HG03097 (cell line): Measurements from ENCODE around the gene SMIM23.
"Not testable (repeated sequence)": the region's sequence is repeated elsewhere in the genome, so short reads cannot be mapped to it uniquely, and the experiment has no call there.

ENCODE experiments used
- ATAC-seq: cut with Tn5 transposase; IDR thresholded peaks from one replicate; pipeline ENCODE4 v1.9.1; 2021; ENCODE audit not compliant: unreplicated experiment, low FRiP score

Gene SMIM23

GRCh38 chr5:171771856-171772255 is 13.8 kb upstream of the SMIM23 start:
- ATAC-seq: no peak

DNA sequence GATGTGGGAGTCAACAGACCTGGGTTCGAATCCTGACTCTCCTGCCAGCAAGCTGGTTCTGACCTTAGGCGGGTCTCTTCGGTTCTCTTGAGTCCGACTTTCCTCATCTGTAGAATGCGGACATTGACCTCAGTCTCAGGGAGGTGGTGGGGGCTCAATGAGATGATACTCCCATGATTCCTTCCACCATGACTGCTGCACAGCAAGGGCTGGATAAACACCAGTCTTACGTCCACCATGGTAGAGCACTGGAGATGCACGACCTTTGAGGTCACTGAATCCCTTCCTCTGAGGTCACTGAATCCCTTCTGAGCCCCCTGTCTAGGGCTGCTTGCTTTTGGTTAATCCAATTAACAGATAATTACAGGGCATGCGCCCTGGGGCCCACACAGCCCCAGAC is 12.5 kb upstream of the SMIM23 start:
- ATAC-seq: no peak

GRCh38 chr5:171774418-171774817 is 11.2 kb upstream of the SMIM23 start:
- ATAC-seq: no peak

DNA sequence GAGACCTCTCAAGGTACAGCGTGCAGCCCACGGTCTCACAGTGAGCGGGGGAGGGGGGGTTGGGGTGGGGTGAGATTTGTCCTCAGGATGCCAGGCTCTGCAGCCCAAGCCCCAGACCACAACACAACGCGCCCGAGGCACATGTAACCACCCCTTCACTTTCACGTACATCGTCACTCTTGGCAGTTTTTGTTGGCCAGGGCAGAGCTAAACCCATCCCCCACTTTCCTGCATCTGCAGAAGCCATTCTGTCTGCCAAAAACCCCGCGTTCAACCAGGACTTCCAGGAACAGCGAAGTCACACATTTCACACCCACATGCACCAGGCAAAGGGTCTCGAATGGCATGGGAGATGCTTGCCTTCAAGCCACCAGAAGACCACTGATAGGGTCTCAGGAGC is 9.4 kb upstream of the SMIM23 start:
- ATAC-seq: no peak

GRCh38 chr5:171776770-171777759 is 8.6 kb upstream of the SMIM23 start:
- ATAC-seq: no peak

DNA sequence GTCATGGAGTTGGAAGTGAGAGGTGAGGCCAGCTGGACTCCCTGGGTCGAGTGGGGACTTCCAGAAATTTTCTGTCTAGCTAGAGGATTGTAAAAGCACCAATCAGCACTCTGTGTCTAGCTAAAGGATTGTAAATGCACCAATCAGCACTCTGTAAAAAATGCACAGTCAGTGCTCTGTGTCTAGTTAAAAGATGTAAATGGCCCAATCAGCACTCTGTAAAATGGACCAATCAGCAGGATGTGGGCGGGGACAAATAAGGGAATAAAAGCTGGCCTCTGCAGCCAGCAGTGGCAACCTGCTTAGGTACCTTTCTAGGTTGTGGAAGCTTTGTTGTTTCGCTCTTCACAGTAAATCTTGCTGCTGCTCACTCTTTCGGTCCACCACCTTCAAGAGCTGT is 3.9 kb upstream of the SMIM23 start:
- ATAC-seq: not testable (repeated sequence)

- no peak for ATAC-seq
Observed at GRCh38 chr5:171782332-171782966, 3.2 kb upstream of the SMIM23 start.

- no peak for ATAC-seq
Observed at GRCh38 chr5:171783051-171783450, 2.6 kb upstream of the SMIM23 start.

- ATAC-seq: no peak
Observed at GRCh38 chr5:171789353-171789752, 3.7 kb downstream of the SMIM23 start.

DNA sequence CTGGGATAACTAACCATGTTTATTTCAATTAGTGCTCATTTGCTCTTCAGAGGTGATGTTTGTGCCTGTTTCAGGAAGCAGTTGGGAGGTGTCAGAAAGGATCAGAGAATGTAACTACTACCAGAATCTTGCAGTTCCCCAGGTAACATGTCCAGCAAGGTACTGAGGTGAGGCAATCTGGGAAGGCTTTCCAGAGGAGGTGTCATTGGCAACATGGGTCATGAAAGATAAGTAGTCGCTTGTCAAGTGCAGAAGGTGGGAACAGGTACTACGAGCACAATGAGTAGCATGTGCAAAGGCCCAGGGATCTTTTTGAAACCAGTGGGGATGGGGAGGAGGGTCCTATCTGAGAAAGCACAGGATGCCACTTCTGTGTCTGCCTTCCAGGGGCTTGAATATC is 4.8 kb downstream of the SMIM23 start:
- no peak for ATAC-seq

DNA sequence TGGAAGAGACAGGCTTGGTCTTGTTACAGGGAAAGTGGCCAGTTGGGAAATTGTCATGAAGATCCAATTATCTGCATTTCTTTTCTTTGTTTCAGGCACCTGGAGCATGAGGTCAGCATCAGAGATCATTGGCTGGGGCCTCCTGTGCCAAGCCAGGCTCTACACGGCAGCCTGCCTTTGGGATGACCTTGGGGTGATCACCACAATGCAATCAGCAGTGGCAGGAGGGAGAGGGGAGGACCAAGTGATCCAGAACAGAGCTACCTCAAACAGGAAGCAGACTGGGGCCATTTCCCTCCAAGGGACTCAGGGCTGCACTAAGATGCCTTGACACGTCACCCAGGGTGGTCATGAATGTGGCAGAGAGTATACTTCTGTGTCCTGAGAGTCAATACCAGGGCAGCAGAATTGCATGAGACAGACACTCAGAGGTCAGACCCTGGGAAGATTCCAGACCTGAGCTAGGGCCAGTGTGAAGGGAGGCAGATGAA is 8.9 kb downstream of the SMIM23 start:
- no peak for ATAC-seq

- ATAC-seq: no peak
Observed at GRCh38 chr5:171795381-171795780, 9.8 kb downstream of the SMIM23 start.

GRCh38 chr5:171796436-171796835 is 10.8 kb downstream of the SMIM23 start:
- no peak for ATAC-seq

- no peak for ATAC-seq
Observed at GRCh38 chr5:171797543-171797942, 11.9 kb downstream of the SMIM23 start.

GRCh38 chr5:171798418-171798817 is 12.8 kb downstream of the SMIM23 start:
- no peak for ATAC-seq

GRCh38 chr5:171801839-171802238 is 16.2 kb downstream of the SMIM23 start:
- ATAC-seq: no peak

DNA sequence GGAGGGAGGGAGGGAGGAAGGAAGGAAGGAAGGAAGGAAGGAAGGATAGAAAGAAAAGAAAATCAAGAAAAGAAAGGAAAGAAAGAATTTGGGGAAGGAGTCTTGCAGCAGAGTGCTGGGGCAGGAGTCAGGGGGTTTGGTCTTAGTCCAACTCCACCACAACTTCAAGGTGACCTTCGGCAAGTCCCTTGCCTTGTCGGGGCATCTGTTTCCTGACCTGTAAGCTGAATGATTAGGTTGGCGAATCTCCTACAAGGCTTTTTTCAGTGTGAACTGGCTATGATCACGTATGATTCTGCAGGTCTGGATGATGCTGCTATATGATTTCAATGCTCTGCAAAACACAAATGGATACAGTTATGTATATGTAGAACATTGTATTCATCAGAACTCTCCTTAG is 20.1 kb downstream of the SMIM23 start:
- no peak for ATAC-seq

DNA sequence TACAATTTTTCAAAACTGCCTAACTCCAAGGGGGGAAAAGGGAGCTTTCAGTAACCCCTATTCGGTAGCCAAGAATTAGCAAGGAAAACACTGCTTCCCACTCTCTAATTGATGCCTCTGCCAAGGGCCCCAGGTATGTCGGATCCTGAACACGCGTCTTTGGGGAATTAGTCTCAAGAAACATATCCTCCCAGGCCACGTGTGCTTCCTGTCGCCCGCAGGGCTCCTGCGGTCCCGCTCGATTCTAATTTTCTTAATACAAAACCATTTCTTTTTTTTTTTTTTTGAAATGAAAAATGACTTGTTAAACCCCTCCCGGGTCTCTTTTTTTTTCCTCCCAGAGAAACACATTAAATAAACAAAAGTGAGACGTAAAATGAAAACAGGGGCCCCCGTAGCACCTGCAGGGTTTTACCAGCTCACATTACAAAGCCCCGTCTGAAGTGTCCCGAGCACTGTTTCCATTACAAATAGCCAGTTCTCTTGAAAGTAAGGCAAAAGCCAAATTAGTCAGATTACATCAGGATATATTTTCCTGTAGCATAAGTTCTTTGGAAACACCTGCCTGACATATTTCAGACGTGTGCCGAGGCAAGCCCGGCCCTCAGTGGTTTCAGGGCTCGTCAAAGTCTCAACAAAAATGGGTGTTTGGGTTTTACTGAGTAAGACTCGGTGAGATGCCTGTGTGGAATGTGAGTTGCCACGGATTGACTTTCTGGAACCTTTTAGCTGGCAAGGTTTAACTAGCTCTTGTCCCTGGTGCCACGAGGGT is 21.5 kb downstream of the SMIM23 start:
- no peak for ATAC-seq

GRCh38 chr5:171808453-171808852 is 22.8 kb downstream of the SMIM23 start:
- no peak for ATAC-seq

DNA sequence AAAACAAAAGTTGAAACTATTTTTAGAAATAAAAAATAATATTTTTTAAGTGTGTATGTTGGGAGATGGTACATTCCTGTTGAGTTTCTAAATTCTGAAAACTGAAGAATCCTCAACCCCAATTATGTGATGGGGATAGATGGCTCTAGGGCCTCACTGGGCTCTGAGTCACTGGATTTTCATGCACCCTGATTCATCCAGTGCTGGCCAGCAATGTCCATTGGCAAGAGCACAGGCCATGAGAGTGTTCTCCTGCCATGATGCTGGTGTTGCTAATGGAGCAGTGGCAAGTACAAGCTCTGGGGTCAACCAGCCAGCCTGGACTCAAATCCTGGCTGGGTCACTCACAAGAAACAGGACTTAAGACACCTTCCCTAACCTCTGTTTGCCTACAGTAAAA is 23.3 kb downstream of the SMIM23 start:
- ATAC-seq: no peak

DNA sequence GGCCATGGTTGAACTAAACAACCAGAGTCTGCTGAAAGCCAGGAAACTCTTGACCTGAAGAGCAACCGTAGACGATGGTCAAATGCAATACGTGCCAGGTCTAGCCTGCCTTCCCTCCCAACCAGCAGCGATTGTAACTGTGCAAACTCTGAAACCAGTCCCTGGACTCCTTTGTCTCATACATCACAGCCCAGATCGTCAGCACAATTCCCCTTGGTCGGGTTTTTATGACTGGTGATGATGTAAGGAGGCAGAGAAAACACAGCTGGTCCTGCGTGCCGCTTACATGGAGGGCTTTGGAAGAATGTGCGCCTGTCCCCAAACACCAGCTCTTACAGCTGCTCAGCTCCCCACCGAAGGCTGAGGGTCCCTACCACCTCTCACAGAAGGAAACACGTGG is 24.6 kb downstream of the SMIM23 start:
- no peak for ATAC-seq
